BJ (cell line): ENCODE results near the gene GPR155. TPM values are rescaled to one million over a fixed set of nuclear protein-coding genes. Genes with fewer than 3 reads are reported as not detected.

Experiments
- CTCF ChIA-PET: fragments of 350-600 bp; formaldehyde crosslinking; extraction: SDS; loops from one replicate; lab custom pipeline; 2021; ENCODE audit warnings: antibody characterized with exemption, inconsistent platforms; lab: Yijun Ruan, JAX
- POLR2A ChIA-PET: fragments of 300-600 bp; sonication (Branson Sonifier 250); formaldehyde crosslinking; extraction: SDS; loops from one replicate; lab custom pipeline; 2021; ENCODE audit warnings: antibody characterized with exemption; lab: Charles Lee
- DNase-seq: peaks from one replicate; pipeline ENCODE4 v3.0.0-alpha.2; 2011; ENCODE audit warnings: low read depth
- H3K27me3 ChIP-seq: 2 replicates; pipeline ENCODE4 v1.6.0; 2011; ENCODE audit warnings: low read length; ENCODE audit not compliant: control insufficient read depth, insufficient read depth
- H3K36me3 ChIP-seq: 2 replicates; pipeline ENCODE4 v1.5.1; 2011; ENCODE audit warnings: low read length; ENCODE audit not compliant: control insufficient read depth, insufficient read depth
- H3K4me3 ChIP-seq: 2 replicates; pipeline ENCODE4 v1.5.1; 2011; ENCODE audit warnings: low read depth, mild to moderate bottlenecking, control low read depth, low read length
- polyA plus RNA-seq: library from polyadenylated mRNA; depleted of rRNA; stranded (reverse); fragments of >200 nt; gene quantifications from 2 replicates; pipeline ENCODE4 v1.2.3, GENCODE V29; 2011; rRNA removed
- TF ChIP-seq, protein P1 (sequence below): IDR thresholded peaks from 2 replicates; pipeline ENCODE4 v1.5.1; 2011; ENCODE audit warnings: low read depth, mild to moderate bottlenecking, control low read depth, inconsistent platforms, low read length, moderate library complexity; ENCODE audit not compliant: insufficient read depth

The GPR155 gene
- polyA plus RNA-seq, 1 experiment, result 2.0 TPM

GRCh38 chr2:174385201-174385600 is 101.6 kb downstream of the GPR155 start:
- Histone ChIP-seq H3K36me3 (peaks cover 8% of the 10 kb centered on the region), H3K27me3 (no peaks in the 10 kb centered on the region), H3K4me3 (no peak overlapping the region)
- TF ChIP-seq, protein P1, sequence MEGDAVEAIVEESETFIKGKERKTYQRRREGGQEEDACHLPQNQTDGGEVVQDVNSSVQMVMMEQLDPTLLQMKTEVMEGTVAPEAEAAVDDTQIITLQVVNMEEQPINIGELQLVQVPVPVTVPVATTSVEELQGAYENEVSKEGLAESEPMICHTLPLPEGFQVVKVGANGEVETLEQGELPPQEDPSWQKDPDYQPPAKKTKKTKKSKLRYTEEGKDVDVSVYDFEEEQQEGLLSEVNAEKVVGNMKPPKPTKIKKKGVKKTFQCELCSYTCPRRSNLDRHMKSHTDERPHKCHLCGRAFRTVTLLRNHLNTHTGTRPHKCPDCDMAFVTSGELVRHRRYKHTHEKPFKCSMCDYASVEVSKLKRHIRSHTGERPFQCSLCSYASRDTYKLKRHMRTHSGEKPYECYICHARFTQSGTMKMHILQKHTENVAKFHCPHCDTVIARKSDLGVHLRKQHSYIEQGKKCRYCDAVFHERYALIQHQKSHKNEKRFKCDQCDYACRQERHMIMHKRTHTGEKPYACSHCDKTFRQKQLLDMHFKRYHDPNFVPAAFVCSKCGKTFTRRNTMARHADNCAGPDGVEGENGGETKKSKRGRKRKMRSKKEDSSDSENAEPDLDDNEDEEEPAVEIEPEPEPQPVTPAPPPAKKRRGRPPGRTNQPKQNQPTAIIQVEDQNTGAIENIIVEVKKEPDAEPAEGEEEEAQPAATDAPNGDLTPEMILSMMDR, result no peak
- no peak for DNase-seq
- CTCF ChIA-PET, result no interaction called here
- POLR2A ChIA-PET, result no interaction called here

- TF ChIP-seq, protein P1, result no peak
- Histone ChIP-seq H3K4me3 (no peak overlapping the region), H3K36me3 (peaks cover 7% of the 10 kb centered on the region), H3K27me3 (no peaks in the 10 kb centered on the region)
- no peak for DNase-seq
- ChIA-PET POLR2A (no interaction called here), CTCF (interaction anchor here (0.7 kb wide), 1 partner anchor 21 kb away, joined by 3 read pairs; no protein-coding TSS in a partner anchor)
Observed at GRCh38 chr2:174383796-174384195, 103.0 kb downstream of the GPR155 start.

Other genes with a start within 250 kb of the GPR155 start
- gene OLA1, start 238.5 kb downstream of the GPR155 start, polyA plus RNA-seq, result 36.7 and 96.0 TPM in 2 replicates
- not detected in 2 replicates for gene SP9, start 152.1 kb downstream of the GPR155 start, polyA plus RNA-seq
- gene SCRN3, start 91.3 kb downstream of the GPR155 start, polyA plus RNA-seq, result 7.8 and 17.7 TPM in 2 replicates
- 27.1 and 34.9 TPM in 2 replicates for gene WIPF1, start 110.8 kb upstream of the GPR155 start, polyA plus RNA-seq